SK-N-SH (cell line): ENCODE results near the gene C6. TPM values are rescaled to one million over a fixed set of nuclear protein-coding genes. Genes with fewer than 3 reads are reported as not detected.
A peak's percentile ranks its signal among the peaks of the same experiment; 100 is the strongest.

Experiments used
- CTCF ChIA-PET: fragments of 300-600, 350-600 bp; formaldehyde crosslinking; extraction: SDS; loops from one replicate; lab custom pipeline; 2021; lab: Yijun Ruan, JAX
- POLR2A ChIA-PET: fragments of 350-600 bp; sonication (Branson Sonifier 250); formaldehyde crosslinking; extraction: SDS; loops from one replicate; lab custom pipeline; 2020; ENCODE audit warnings: antibody characterized with exemption, inconsistent platforms; lab: Yijun Ruan, JAX
- DNase-seq: peaks from one replicate; pipeline ENCODE4 v3.0.0; 2012
- H2AFZ ChIP-seq: fragments of 200-600 bp; sonication (generic); 2 replicates; pipeline ENCODE4 v1.8.1; 2016; ENCODE audit warnings: antibody characterized with exemption, mild to moderate bottlenecking, low read depth
- H3F3A ChIP-seq: fragments of 200-600 bp; sonication (generic); replicated peaks from 2 replicates; pipeline ENCODE3; 2016; ENCODE audit warnings: antibody characterized with exemption, mild to moderate bottlenecking; ENCODE audit not compliant: insufficient read depth
- H3K27ac ChIP-seq, 2 experiments: fragments of 200-500 bp in 1 of 2; fragments of 200-600 bp in 1 of 2; sonication (Bioruptor generic) in 1 of 2; sonication (generic), shearing (Covaris generic) in 1 of 2; 2 replicates each; pipeline versions ENCODE4 v1.5.1 to v1.6.1; 2014 to 2016; ENCODE audit warnings: low read depth in 2 of 2, inconsistent platforms in 1 of 2, low read length in 1 of 2, mild to moderate bottlenecking in 1 of 2, mixed read lengths in 1 of 2
- H3K27me3 ChIP-seq: fragments of 200-600 bp; sonication (generic), shearing (Covaris generic); 2 replicates; pipeline ENCODE4 v1.6.1; 2016; ENCODE audit warnings: mixed run types; ENCODE audit not compliant: insufficient read depth
- H3K36me3 ChIP-seq, 2 experiments: fragments of 200-500 bp in 1 of 2; fragments of 200-600 bp in 1 of 2; sonication (Bioruptor generic) in 1 of 2; sonication (generic) in 1 of 2; replicated peaks in 1 of 2; 2 replicates each; pipeline versions ENCODE3 to v1.5.1; 2014 to 2016; ENCODE audit warnings: low read length in 1 of 2, mild to moderate bottlenecking in 1 of 2; ENCODE audit not compliant: insufficient read depth in 2 of 2, control insufficient read depth in 1 of 2
- H3K4me1 ChIP-seq, 2 experiments: fragments of 200-500 bp in 1 of 2; fragments of 200-600 bp in 1 of 2; sonication (Bioruptor generic) in 1 of 2; sonication (generic), shearing (Covaris generic) in 1 of 2; 2 replicates each; pipeline versions ENCODE4 v1.5.1 to v1.6.1; 2014 to 2016; ENCODE audit warnings: low read depth in 1 of 2, low read length in 1 of 2, mixed run types in 1 of 2; ENCODE audit not compliant: insufficient read depth in 2 of 2, control insufficient read depth in 1 of 2
- H3K4me2 ChIP-seq: fragments of 200-600 bp; sonication (generic), shearing (Covaris generic); 2 replicates; pipeline ENCODE4 v1.6.1; 2017; ENCODE audit warnings: mixed run types
- H3K4me3 ChIP-seq, 2 experiments: fragments of 200-500 bp in 1 of 2; fragments of 200-600 bp in 1 of 2; sonication (Bioruptor generic) in 1 of 2; sonication (generic), shearing (Covaris generic) in 1 of 2; 2 replicates each; pipeline versions ENCODE4 v1.5.1 to v1.8.1; 2014 to 2016; ENCODE audit warnings: low read depth in 2 of 2, inconsistent platforms in 1 of 2, low read length in 1 of 2, mild to moderate bottlenecking in 1 of 2, mixed read lengths in 1 of 2, moderate library complexity in 1 of 2
- H3K79me2 ChIP-seq: fragments of 200-600 bp; sonication (generic); 2 replicates; pipeline ENCODE4 v1.8.1; 2017; ENCODE audit warnings: mild to moderate bottlenecking; ENCODE audit not compliant: insufficient read depth
- H3K9ac ChIP-seq: fragments of 200-600 bp; sonication (generic); 2 replicates; pipeline ENCODE4 v1.6.1; 2017; ENCODE audit warnings: mixed run types
- H3K9me2 ChIP-seq: fragments of 200-600 bp; sonication (generic); 2 replicates; pipeline ENCODE4 v1.6.1; 2017; ENCODE audit warnings: mixed run types
- H3K9me3 ChIP-seq: fragments of 200-600 bp; sonication (generic); 2 replicates; pipeline ENCODE4 v1.6.1; 2017; ENCODE audit warnings: mixed run types, mild to moderate bottlenecking, moderate library complexity
- H4K20me1 ChIP-seq: fragments of 200-600 bp; sonication (generic); 2 replicates; pipeline ENCODE4 v1.6.1; 2017; ENCODE audit warnings: mild to moderate bottlenecking, mixed run types; ENCODE audit not compliant: insufficient read depth
- EP300 ChIP-seq, 2 experiments: IDR thresholded peaks; 2 replicates each; pipeline versions ENCODE4 v1.4.0 to v1.6.1; 2012; ENCODE audit warnings: borderline replicate concordance in 1 of 2, low read depth in 1 of 2, low read length in 1 of 2
- EZH2phosphoT487 ChIP-seq: fragments of 200-600 bp; sonication (generic); IDR thresholded peaks from 2 replicates; pipeline ENCODE4 v1.6.1; 2017; ENCODE audit warnings: low read depth, mixed run types, mild to moderate bottlenecking, antibody characterized with exemption, moderate library complexity, borderline replicate concordance
- FOSL2 ChIP-seq: IDR thresholded peaks from 2 replicates; pipeline ENCODE4 v1.4.0; 2012; ENCODE audit warnings: low read depth, mild to moderate bottlenecking, moderate library complexity, borderline replicate concordance
- FOXM1 ChIP-seq: IDR thresholded peaks from 2 replicates; pipeline ENCODE4 v1.4.0; 2012; ENCODE audit warnings: low read depth, mild to moderate bottlenecking
- GABPA ChIP-seq: IDR thresholded peaks from 2 replicates; pipeline ENCODE4 v1.4.0; 2012; ENCODE audit warnings: low read depth, mild to moderate bottlenecking
- JUND ChIP-seq: IDR thresholded peaks from 2 replicates; pipeline ENCODE4 v1.4.0; 2012
- MEF2A ChIP-seq: IDR thresholded peaks from 2 replicates; pipeline ENCODE4 v1.4.0; 2012; ENCODE audit warnings: low read depth, borderline replicate concordance
- NFIC ChIP-seq: IDR thresholded peaks from 2 replicates; pipeline ENCODE4 v1.4.0; 2012; ENCODE audit warnings: borderline replicate concordance
- NRF1 ChIP-seq: IDR thresholded peaks from 2 replicates; pipeline ENCODE4 v1.6.1; 2012; ENCODE audit warnings: low read depth, mild to moderate bottlenecking, low read length
- POLR2AphosphoS5 ChIP-seq: IDR thresholded peaks from 2 replicates; pipeline ENCODE4 v1.6.1; 2012; ENCODE audit warnings: low read depth, low read length
- RAD21 ChIP-seq: IDR thresholded peaks from 2 replicates; pipeline ENCODE4 v1.6.1; 2012; ENCODE audit warnings: mild to moderate bottlenecking, low read length
- RCOR1 ChIP-seq: fragments of 150-350 bp; IDR thresholded peaks from 2 replicates; pipeline ENCODE4 v1.6.1; 2017; ENCODE audit warnings: antibody characterized with exemption, low read length
- RFX5 ChIP-seq: IDR thresholded peaks from 2 replicates; pipeline ENCODE4 v1.6.1; 2012; ENCODE audit warnings: mild to moderate bottlenecking, improper control_type of control experiment, low read length
- RXRA ChIP-seq: IDR thresholded peaks from 2 replicates; pipeline ENCODE4 v1.4.0; 2012; ENCODE audit warnings: low read depth, mild to moderate bottlenecking, borderline replicate concordance
- SIN3A ChIP-seq: IDR thresholded peaks from 2 replicates; pipeline ENCODE4 v1.6.1; 2012; ENCODE audit warnings: low read depth, mild to moderate bottlenecking, low read length, moderate library complexity, borderline replicate concordance
- TAF1 ChIP-seq: IDR thresholded peaks from 2 replicates; pipeline ENCODE4 v1.6.1; 2012; ENCODE audit warnings: low read depth, mild to moderate bottlenecking, low read length, moderate library complexity, borderline replicate concordance
- TCF12 ChIP-seq: IDR thresholded peaks from 2 replicates; pipeline ENCODE4 v1.4.0; 2012
- TEAD4 ChIP-seq: IDR thresholded peaks from 2 replicates; pipeline ENCODE4 v1.4.0; 2012; ENCODE audit warnings: mild to moderate bottlenecking, borderline replicate concordance; ENCODE audit not compliant: insufficient read depth
- YY1 ChIP-seq: IDR thresholded peaks from 2 replicates; pipeline ENCODE4 v1.4.0; 2012; ENCODE audit warnings: low read depth, mild to moderate bottlenecking
- WGBS: methylation state at CpG from one replicate; pipeline ENCODE4 v1.1.6; 2017; ENCODE audit warnings: low lambda C conversion rate; 5-methylcytosine and 5-hydroxymethylcytosine counted together
- polyA plus RNA-seq, 3 experiments: library from polyadenylated mRNA; depleted of rRNA; stranded (reverse); fragments of >200 nt; gene quantifications; 2 replicates each; pipeline ENCODE4 v1.2.3, GENCODE V29; 2012
- TF ChIP-seq, protein P1 (sequence below): fragments of 200-600 bp; sonication (generic); IDR thresholded peaks from 2 replicates; pipeline ENCODE4 v1.6.1; 2017; ENCODE audit warnings: antibody characterized with exemption, mild to moderate bottlenecking, moderate library complexity
- TF ChIP-seq, protein P2 (sequence below): IDR thresholded peaks from 2 replicates; pipeline ENCODE4 v1.4.0; 2012; ENCODE audit warnings: low read depth, borderline replicate concordance
- TF ChIP-seq, protein P3 (sequence below): IDR thresholded peaks from 2 replicates; pipeline ENCODE4 v1.4.0; 2012; ENCODE audit warnings: low read depth, borderline replicate concordance
- TF ChIP-seq, protein P4 (sequence below): IDR thresholded peaks from 2 replicates; pipeline ENCODE4; 2012
- TF ChIP-seq, protein P5 (sequence below): IDR thresholded peaks from 2 replicates; pipeline ENCODE4 v1.6.1; 2012; ENCODE audit warnings: mild to moderate bottlenecking, low read depth, low read length, moderate library complexity
- TF ChIP-seq, protein P6 (sequence below): fragments of 150-350 bp; IDR thresholded peaks from 2 replicates; pipeline ENCODE4 v1.6.1; 2016; ENCODE audit warnings: mild to moderate bottlenecking, low read depth, low read length

C6 gene
- polyA plus RNA-seq, 1 of the 3 experiments (the other 2 are of a cell fraction), result 0.08 TPM

DNA sequence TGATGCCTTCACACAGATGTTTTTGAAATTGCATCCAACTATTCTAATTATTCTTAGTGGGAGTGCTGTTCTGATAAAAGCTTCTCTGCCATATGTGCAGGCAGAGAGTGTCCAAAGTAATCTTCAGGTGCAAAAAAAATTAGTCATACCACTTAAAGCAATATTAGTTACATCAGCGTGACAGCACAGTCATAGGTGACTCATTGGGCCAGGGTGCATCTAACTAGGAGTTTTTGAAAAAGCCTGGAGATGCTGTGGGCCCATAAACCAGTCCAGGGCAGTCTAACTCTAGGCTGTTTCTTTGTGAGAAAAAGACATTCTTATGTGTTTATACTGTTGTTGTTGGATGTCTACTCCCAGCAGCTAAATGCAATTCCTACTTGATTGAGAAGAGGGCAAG lies 33.0 kb upstream of the C6 start:
- Histone ChIP-seq H2AFZ (no peak overlapping the region), H3K9ac (no peak overlapping the region), H3K4me2 (no peak overlapping the region), H3K27ac (no peak overlapping the region), H3F3A (no peaks in the 10 kb centered on the region), H3K27me3 (no peaks in the 10 kb centered on the region), H3K4me1 (no peaks in the 10 kb centered on the region), H3K4me3 (no peak overlapping the region), H4K20me1 (no peaks in the 10 kb centered on the region), H3K79me2 (no peaks in the 10 kb centered on the region), H3K36me3 (no peaks in the 10 kb centered on the region), H3K9me3 (no peaks in the 10 kb centered on the region), H3K9me2 (no peaks in the 10 kb centered on the region)
- no peak for DNase-seq
- ChIA-PET POLR2A (no interaction called here), CTCF (interaction anchor here (0.7 kb wide), 1 partner anchor 18 kb away, joined by 3 read pairs; no protein-coding TSS in a partner anchor)
- WGBS, result 7% methylated on average over 1 of the region's 1 CpG
- TF ChIP-seq NFIC, result no peak
- no peak for TF ChIP-seq GABPA
- TF ChIP-seq, protein P1, sequence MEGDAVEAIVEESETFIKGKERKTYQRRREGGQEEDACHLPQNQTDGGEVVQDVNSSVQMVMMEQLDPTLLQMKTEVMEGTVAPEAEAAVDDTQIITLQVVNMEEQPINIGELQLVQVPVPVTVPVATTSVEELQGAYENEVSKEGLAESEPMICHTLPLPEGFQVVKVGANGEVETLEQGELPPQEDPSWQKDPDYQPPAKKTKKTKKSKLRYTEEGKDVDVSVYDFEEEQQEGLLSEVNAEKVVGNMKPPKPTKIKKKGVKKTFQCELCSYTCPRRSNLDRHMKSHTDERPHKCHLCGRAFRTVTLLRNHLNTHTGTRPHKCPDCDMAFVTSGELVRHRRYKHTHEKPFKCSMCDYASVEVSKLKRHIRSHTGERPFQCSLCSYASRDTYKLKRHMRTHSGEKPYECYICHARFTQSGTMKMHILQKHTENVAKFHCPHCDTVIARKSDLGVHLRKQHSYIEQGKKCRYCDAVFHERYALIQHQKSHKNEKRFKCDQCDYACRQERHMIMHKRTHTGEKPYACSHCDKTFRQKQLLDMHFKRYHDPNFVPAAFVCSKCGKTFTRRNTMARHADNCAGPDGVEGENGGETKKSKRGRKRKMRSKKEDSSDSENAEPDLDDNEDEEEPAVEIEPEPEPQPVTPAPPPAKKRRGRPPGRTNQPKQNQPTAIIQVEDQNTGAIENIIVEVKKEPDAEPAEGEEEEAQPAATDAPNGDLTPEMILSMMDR, result no peak
- TF ChIP-seq, protein P2, sequence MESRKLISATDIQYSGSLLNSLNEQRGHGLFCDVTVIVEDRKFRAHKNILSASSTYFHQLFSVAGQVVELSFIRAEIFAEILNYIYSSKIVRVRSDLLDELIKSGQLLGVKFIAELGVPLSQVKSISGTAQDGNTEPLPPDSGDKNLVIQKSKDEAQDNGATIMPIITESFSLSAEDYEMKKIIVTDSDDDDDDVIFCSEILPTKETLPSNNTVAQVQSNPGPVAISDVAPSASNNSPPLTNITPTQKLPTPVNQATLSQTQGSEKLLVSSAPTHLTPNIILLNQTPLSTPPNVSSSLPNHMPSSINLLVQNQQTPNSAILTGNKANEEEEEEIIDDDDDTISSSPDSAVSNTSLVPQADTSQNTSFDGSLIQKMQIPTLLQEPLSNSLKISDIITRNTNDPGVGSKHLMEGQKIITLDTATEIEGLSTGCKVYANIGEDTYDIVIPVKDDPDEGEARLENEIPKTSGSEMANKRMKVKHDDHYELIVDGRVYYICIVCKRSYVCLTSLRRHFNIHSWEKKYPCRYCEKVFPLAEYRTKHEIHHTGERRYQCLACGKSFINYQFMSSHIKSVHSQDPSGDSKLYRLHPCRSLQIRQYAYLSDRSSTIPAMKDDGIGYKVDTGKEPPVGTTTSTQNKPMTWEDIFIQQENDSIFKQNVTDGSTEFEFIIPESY, result no peak
- TF ChIP-seq FOSL2, result peak; percentile 82
- TF ChIP-seq RCOR1, result no peak
- no peak for TF ChIP-seq FOXM1
- no peak for TF ChIP-seq SIN3A
- TF ChIP-seq RAD21, result no peak
- no peak for TF ChIP-seq POLR2AphosphoS5
- TF ChIP-seq NRF1, result no peak
- no peak for TF ChIP-seq RXRA
- TF ChIP-seq EP300 (IDR thresholded peaks at IDR 0.05; ENCODE audit: borderline replicate concordance in 1 of 2, low read depth in 1 of 2, low read length in 1 of 2), result peak in 1 of 2 experiments; percentile 54; a peak in 1 of 4 replicates
- TF ChIP-seq, protein P3, sequence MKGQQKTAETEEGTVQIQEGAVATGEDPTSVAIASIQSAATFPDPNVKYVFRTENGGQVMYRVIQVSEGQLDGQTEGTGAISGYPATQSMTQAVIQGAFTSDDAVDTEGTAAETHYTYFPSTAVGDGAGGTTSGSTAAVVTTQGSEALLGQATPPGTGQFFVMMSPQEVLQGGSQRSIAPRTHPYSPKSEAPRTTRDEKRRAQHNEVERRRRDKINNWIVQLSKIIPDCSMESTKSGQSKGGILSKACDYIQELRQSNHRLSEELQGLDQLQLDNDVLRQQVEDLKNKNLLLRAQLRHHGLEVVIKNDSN, result no peak
- no peak for TF ChIP-seq MEF2A
- TF ChIP-seq TAF1, result no peak
- TF ChIP-seq, protein P4, sequence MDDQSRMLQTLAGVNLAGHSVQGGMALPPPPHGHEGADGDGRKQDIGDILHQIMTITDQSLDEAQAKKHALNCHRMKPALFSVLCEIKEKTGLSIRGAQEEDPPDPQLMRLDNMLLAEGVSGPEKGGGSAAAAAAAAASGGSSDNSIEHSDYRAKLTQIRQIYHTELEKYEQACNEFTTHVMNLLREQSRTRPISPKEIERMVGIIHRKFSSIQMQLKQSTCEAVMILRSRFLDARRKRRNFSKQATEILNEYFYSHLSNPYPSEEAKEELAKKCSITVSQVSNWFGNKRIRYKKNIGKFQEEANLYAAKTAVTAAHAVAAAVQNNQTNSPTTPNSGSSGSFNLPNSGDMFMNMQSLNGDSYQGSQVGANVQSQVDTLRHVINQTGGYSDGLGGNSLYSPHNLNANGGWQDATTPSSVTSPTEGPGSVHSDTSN, result peak; percentile 69
- no peak for TF ChIP-seq RFX5
- no peak for TF ChIP-seq TEAD4
- TF ChIP-seq EZH2phosphoT487, result no peak
- TF ChIP-seq TCF12, result peak; percentile 80
- TF ChIP-seq, protein P5, sequence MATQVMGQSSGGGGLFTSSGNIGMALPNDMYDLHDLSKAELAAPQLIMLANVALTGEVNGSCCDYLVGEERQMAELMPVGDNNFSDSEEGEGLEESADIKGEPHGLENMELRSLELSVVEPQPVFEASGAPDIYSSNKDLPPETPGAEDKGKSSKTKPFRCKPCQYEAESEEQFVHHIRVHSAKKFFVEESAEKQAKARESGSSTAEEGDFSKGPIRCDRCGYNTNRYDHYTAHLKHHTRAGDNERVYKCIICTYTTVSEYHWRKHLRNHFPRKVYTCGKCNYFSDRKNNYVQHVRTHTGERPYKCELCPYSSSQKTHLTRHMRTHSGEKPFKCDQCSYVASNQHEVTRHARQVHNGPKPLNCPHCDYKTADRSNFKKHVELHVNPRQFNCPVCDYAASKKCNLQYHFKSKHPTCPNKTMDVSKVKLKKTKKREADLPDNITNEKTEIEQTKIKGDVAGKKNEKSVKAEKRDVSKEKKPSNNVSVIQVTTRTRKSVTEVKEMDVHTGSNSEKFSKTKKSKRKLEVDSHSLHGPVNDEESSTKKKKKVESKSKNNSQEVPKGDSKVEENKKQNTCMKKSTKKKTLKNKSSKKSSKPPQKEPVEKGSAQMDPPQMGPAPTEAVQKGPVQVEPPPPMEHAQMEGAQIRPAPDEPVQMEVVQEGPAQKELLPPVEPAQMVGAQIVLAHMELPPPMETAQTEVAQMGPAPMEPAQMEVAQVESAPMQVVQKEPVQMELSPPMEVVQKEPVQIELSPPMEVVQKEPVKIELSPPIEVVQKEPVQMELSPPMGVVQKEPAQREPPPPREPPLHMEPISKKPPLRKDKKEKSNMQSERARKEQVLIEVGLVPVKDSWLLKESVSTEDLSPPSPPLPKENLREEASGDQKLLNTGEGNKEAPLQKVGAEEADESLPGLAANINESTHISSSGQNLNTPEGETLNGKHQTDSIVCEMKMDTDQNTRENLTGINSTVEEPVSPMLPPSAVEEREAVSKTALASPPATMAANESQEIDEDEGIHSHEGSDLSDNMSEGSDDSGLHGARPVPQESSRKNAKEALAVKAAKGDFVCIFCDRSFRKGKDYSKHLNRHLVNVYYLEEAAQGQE, result no peak
- no peak for TF ChIP-seq YY1
- TF ChIP-seq, protein P6, sequence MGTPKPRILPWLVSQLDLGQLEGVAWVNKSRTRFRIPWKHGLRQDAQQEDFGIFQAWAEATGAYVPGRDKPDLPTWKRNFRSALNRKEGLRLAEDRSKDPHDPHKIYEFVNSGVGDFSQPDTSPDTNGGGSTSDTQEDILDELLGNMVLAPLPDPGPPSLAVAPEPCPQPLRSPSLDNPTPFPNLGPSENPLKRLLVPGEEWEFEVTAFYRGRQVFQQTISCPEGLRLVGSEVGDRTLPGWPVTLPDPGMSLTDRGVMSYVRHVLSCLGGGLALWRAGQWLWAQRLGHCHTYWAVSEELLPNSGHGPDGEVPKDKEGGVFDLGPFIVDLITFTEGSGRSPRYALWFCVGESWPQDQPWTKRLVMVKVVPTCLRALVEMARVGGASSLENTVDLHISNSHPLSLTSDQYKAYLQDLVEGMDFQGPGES, result no peak
- TF ChIP-seq JUND, result peak; percentile 63
